ENCODE measurements around the gene NPFFR1.

The NPFFR1 gene

DNA sequence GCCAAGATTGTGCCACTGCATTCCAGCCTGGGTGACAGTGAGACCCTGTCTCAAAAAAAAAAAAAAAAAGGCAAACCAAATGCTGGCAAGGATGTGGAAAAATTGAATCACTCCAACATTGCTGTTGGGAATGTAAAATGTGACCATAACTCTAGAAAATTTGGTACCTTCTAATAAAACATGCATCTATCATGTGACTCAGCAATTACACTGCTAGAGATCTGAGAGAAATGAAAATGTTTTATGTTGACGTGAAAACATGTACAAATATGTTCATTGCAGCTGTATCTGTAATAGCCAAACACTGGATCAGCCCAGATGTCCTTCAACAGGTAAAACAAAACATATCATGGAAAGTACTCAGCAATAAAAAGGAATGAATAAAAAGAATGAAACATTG, 82.7 kb downstream of the NPFFR1 start:
- Histone ChIP-seq H3K9ac (no peak overlapping the region), H3K9me3 (ENCODE audit: control insufficient read depth, low read length) (no peaks in the 10 kb centered on the region), H3K4me2 (ENCODE audit: low read length) (no peak overlapping the region), H3K27me3 (ENCODE audit: control insufficient read depth, insufficient read depth, low read length) (no peaks in the 10 kb centered on the region), H3K79me2 (no peaks in the 10 kb centered on the region), H3K4me1 (no peaks in the 10 kb centered on the region), H2AFZ (no peak overlapping the region), H3K36me3 (ENCODE audit: control insufficient read depth, insufficient read depth, low read length) (no peaks in the 10 kb centered on the region), H3K27ac (no peak overlapping the region), H3K4me3 (ENCODE audit: low read depth, low read length) (no peak overlapping the region)
- TF ChIP-seq, protein P1, sequence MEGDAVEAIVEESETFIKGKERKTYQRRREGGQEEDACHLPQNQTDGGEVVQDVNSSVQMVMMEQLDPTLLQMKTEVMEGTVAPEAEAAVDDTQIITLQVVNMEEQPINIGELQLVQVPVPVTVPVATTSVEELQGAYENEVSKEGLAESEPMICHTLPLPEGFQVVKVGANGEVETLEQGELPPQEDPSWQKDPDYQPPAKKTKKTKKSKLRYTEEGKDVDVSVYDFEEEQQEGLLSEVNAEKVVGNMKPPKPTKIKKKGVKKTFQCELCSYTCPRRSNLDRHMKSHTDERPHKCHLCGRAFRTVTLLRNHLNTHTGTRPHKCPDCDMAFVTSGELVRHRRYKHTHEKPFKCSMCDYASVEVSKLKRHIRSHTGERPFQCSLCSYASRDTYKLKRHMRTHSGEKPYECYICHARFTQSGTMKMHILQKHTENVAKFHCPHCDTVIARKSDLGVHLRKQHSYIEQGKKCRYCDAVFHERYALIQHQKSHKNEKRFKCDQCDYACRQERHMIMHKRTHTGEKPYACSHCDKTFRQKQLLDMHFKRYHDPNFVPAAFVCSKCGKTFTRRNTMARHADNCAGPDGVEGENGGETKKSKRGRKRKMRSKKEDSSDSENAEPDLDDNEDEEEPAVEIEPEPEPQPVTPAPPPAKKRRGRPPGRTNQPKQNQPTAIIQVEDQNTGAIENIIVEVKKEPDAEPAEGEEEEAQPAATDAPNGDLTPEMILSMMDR (IDR thresholded peaks at IDR 0.05) = no peak

GRCh38 chr10:70198696-70199466, 84.9 kb downstream of the NPFFR1 start:
- TF ChIP-seq, protein P1 (IDR thresholded peaks at IDR 0.05) = no peak
- no peaks in the 10 kb centered on the region for H3K79me2 ChIP-seq
- H3K36me3 ChIP-seq (ENCODE audit: control insufficient read depth, insufficient read depth, low read length) = no peaks in the 10 kb centered on the region
- H3K9ac ChIP-seq = no peak overlapping the region
- no peak overlapping the region for H3K4me3 ChIP-seq (ENCODE audit: low read depth, low read length)
- no peaks in the 10 kb centered on the region for H3K9me3 ChIP-seq (ENCODE audit: control insufficient read depth, low read length)
- no peak overlapping the region for H3K27ac ChIP-seq
- H3K27me3 ChIP-seq (ENCODE audit: control insufficient read depth, insufficient read depth, low read length) = no peaks in the 10 kb centered on the region
- H3K4me1 ChIP-seq = no peaks in the 10 kb centered on the region
- H3K4me2 ChIP-seq (ENCODE audit: low read length) = no peak overlapping the region
- no peak overlapping the region for H2AFZ ChIP-seq
